GM12891 (cell line): ENCODE results near the gene LTBR.

ENCODE experiments used
- POLR2A ChIP-seq: IDR thresholded peaks from 2 replicates; pipeline ENCODE4 v1.6.1; 2011; ENCODE audit warnings: low read depth, low read length, control low read depth
- TAF1 ChIP-seq: IDR thresholded peaks from 2 replicates; pipeline ENCODE4 v1.6.1; 2011; ENCODE audit warnings: low read depth, low read length, control low read depth

DNA sequence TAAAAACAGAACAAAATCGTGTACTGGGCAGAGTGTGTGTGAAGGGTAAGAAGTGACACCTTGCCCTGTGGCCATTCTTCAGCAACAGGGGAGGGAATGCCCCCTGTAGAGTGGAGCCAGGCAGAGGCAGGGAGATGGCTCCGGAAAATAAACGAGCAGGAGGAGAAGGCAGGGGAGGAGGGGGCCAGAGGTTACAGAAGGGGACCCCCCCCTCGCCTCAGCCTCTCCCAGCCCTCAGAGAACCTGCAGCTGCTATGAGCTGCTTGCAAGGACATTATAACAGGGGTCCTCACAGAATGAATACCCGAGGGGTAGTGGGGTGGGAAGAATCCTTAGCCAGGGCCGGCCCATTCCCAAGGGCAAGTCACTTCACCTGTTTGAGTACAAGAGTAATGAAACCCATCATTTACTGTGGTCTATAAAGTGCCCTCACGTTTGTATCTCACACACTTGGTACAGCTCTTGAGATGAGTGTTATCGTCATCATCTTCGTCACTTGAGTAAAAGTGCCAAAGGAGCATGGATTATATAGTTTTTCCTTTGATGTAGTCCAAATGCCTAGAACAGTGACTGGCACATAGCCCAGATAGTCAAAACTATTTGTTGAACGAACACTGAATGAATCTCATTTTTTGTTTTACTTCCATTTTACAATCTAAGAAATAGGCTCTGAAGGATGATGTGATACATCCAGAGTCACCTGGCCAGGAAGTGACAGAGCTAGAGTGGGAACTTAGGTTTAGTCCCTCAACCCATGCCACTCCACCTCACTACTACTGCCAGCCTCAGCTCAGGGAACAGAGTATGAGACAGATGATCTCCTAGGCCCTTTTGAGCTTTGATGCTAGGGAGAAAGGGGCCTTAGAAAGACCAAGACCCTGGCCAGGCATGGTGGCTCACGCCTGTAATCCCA is 23.1 kb upstream of the LTBR start:
- TF ChIP-seq TAF1 (no peak), POLR2A (no peak)
